ENCODE results near the gene EYA2.

DNA sequence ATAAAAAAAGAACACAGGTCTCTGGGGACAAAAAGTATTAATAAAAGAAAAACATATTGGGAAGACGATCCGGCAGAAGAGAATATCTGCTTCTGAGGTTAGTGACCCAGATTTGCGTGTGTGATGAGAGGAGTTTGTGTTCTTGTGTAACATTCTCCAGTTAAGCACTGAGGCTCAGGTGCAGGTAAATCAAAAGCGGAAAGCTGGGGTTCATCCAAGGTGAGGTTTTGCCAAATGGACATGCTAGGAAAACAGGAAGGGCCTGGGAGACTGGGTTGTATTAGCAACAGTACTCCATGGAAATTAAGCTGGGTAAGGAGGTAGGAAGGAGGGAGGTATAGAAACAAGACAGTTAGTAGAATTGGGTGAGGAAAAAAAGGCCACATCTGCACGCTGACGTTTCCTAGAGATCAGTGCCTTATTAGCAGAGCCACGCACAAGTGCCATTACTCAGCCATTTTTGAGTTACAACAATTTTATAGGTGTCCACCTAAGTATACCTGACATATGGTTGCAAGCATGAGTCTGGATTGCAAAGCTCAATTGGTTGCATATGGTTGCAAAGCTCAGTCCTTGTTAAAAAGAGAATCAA lies 322.3 kb downstream of the EYA2 start:
- no peak for TF ChIP-seq CEBPB (IDR thresholded peaks at IDR 0.05; ENCODE audit: low read depth, low read length)
- no peak for TF ChIP-seq POLR2A (IDR thresholded peaks at IDR 0.05; ENCODE audit: low read depth, low read length)
- TF ChIP-seq, protein P1, sequence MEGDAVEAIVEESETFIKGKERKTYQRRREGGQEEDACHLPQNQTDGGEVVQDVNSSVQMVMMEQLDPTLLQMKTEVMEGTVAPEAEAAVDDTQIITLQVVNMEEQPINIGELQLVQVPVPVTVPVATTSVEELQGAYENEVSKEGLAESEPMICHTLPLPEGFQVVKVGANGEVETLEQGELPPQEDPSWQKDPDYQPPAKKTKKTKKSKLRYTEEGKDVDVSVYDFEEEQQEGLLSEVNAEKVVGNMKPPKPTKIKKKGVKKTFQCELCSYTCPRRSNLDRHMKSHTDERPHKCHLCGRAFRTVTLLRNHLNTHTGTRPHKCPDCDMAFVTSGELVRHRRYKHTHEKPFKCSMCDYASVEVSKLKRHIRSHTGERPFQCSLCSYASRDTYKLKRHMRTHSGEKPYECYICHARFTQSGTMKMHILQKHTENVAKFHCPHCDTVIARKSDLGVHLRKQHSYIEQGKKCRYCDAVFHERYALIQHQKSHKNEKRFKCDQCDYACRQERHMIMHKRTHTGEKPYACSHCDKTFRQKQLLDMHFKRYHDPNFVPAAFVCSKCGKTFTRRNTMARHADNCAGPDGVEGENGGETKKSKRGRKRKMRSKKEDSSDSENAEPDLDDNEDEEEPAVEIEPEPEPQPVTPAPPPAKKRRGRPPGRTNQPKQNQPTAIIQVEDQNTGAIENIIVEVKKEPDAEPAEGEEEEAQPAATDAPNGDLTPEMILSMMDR (conservative IDR thresholded peaks at IDR 0.05; ENCODE audit: low read depth, low read length): no peak
- TF ChIP-seq, protein P2, sequence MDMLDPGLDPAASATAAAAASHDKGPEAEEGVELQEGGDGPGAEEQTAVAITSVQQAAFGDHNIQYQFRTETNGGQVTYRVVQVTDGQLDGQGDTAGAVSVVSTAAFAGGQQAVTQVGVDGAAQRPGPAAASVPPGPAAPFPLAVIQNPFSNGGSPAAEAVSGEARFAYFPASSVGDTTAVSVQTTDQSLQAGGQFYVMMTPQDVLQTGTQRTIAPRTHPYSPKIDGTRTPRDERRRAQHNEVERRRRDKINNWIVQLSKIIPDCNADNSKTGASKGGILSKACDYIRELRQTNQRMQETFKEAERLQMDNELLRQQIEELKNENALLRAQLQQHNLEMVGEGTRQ (IDR thresholded peaks at IDR 0.05; ENCODE audit: low read depth, low read length): no peak

Measured in IMR-90 (cell line).